ENCODE results near the gene SEMA3F. TPM values are rescaled to one million over a fixed set of nuclear protein-coding genes. Genes with fewer than 3 reads are reported as not detected.

Gene SEMA3F
- total and polyA plus RNA-seq, 2 donors (not counting 1 experiment from before 2014, with no cell fraction given) = 5.1 to 9.7 TPM

GRCh38 chr3:50232303-50232702 lies 77.2 kb downstream of the SEMA3F start:
- H3K79me2 ChIP-seq (ENCODE audit: control insufficient read depth, insufficient read depth, low read length) = peaks cover 13% of the 10 kb centered on the region
- no peak overlapping the region for H3K4me2 ChIP-seq (ENCODE audit: extremely low read depth, insufficient read depth, low read length)
- H4K20me1 ChIP-seq (ENCODE audit: control insufficient read depth, extremely low read depth, insufficient read depth, low read length) = no peaks in the 10 kb centered on the region
- no peaks in the 10 kb centered on the region for H3K9me3 ChIP-seq (ENCODE audit: control insufficient read depth, insufficient read depth, low read depth, low read length)
- no peaks in the 10 kb centered on the region for H3K27me3 ChIP-seq (ENCODE audit: control insufficient read depth, insufficient read depth, low read length)
- peaks cover 8% of the 10 kb centered on the region for H3K4me1 ChIP-seq (ENCODE audit: control insufficient read depth, extremely low read depth, insufficient read depth, low read length)
- H3K27ac ChIP-seq (ENCODE audit: insufficient read depth, low read length) = no peak overlapping the region
- no peaks in the 10 kb centered on the region for H3K36me3 ChIP-seq (ENCODE audit: control insufficient read depth, insufficient read depth, low read length)
- no peak overlapping the region for H3K4me3 ChIP-seq (replicated peaks in 1 of 4; ENCODE audit: control extremely low read depth in 1 of 4, insufficient read depth in 1 of 4, low read depth in 3 of 4, low read length in 4 of 4)
- no peak for TF ChIP-seq CTCF (conservative IDR thresholded peaks at IDR 0.05 in 1 of 2, IDR thresholded peaks at IDR 0.05 in 1 of 2; ENCODE audit: low read depth in 1 of 2, low read length in 2 of 2)
- no peak for TF ChIP-seq EZH2 (IDR thresholded peaks at IDR 0.05; ENCODE audit: low read length, missing control alignments)
- no peak overlapping the region for H2AFZ ChIP-seq (ENCODE audit: low read length)
- no peak for DNase-seq (ENCODE audit: low read depth in 2 of 2)
- no peak overlapping the region for H3K9ac ChIP-seq (ENCODE audit: insufficient read depth, low read length)

GRCh38 chr3:50233176-50233575 lies 78.1 kb downstream of the SEMA3F start:
- Histone ChIP-seq H4K20me1 (ENCODE audit: control insufficient read depth, extremely low read depth, insufficient read depth, low read length) (no peaks in the 10 kb centered on the region), H3K9ac (ENCODE audit: insufficient read depth, low read length) (no peak overlapping the region), H3K9me3 (ENCODE audit: control insufficient read depth, insufficient read depth, low read depth, low read length) (no peaks in the 10 kb centered on the region), H3K4me1 (ENCODE audit: control insufficient read depth, extremely low read depth, insufficient read depth, low read length) (peaks cover 9% of the 10 kb centered on the region), H3K27ac (ENCODE audit: insufficient read depth, low read length) (no peak overlapping the region), H2AFZ (ENCODE audit: low read length) (no peak overlapping the region), H3K36me3 (ENCODE audit: control insufficient read depth, insufficient read depth, low read length) (peaks cover 2% of the 10 kb centered on the region), H3K4me2 (ENCODE audit: extremely low read depth, insufficient read depth, low read length) (no peak overlapping the region), H3K27me3 (ENCODE audit: control insufficient read depth, insufficient read depth, low read length) (no peaks in the 10 kb centered on the region), H3K4me3 (replicated peaks in 1 of 4; ENCODE audit: control extremely low read depth in 1 of 4, insufficient read depth in 1 of 4, low read depth in 3 of 4, low read length in 4 of 4) (no peak overlapping the region), H3K79me2 (ENCODE audit: control insufficient read depth, insufficient read depth, low read length) (peaks cover 21% of the 10 kb centered on the region)
- TF ChIP-seq CTCF (conservative IDR thresholded peaks at IDR 0.05 in 1 of 2, IDR thresholded peaks at IDR 0.05 in 1 of 2; ENCODE audit: low read depth in 1 of 2, low read length in 2 of 2) (no peak), EZH2 (IDR thresholded peaks at IDR 0.05; ENCODE audit: low read length, missing control alignments) (no peak)
- no peak for DNase-seq (ENCODE audit: low read depth in 2 of 2)

- peak within 1 kb of the TSS; percentile 82 for H3K9ac ChIP-seq (ENCODE audit: insufficient read depth, low read length)
- no peaks in the 10 kb centered on the region for H3K27me3 ChIP-seq (ENCODE audit: control insufficient read depth, insufficient read depth, low read length)
- H3K36me3 ChIP-seq (ENCODE audit: control insufficient read depth, insufficient read depth, low read length) = peaks cover 10% of the 10 kb centered on the region
- H3K4me1 ChIP-seq (ENCODE audit: control insufficient read depth, extremely low read depth, insufficient read depth, low read length) = peaks cover 12% of the 10 kb centered on the region
- H3K4me3 ChIP-seq (replicated peaks in 1 of 4; ENCODE audit: control extremely low read depth in 1 of 4, insufficient read depth in 1 of 4, low read depth in 3 of 4, low read length in 4 of 4) = peak within 1 kb of the TSS; percentile 85 to 98 (median 92)
- peaks cover 49% of the 10 kb centered on the region for H3K79me2 ChIP-seq (ENCODE audit: control insufficient read depth, insufficient read depth, low read length)
- H2AFZ ChIP-seq (ENCODE audit: low read length) = no peak within 1 kb of the TSS
- H3K4me2 ChIP-seq (ENCODE audit: extremely low read depth, insufficient read depth, low read length) = peak within 1 kb of the TSS; percentile 97
- H3K27ac ChIP-seq (ENCODE audit: insufficient read depth, low read length) = peak within 1 kb of the TSS; percentile 81
- peak; percentile 96 to 97 for DNase-seq (ENCODE audit: low read depth in 2 of 2)
- no peaks in the 10 kb centered on the region for H3K9me3 ChIP-seq (ENCODE audit: control insufficient read depth, insufficient read depth, low read depth, low read length)
- TF ChIP-seq EZH2 (IDR thresholded peaks at IDR 0.05; ENCODE audit: low read length, missing control alignments) = no peak
- no peak for TF ChIP-seq CTCF (conservative IDR thresholded peaks at IDR 0.05 in 1 of 2, IDR thresholded peaks at IDR 0.05 in 1 of 2; ENCODE audit: low read depth in 1 of 2, low read length in 2 of 2)
- H4K20me1 ChIP-seq (ENCODE audit: control insufficient read depth, extremely low read depth, insufficient read depth, low read length) = no peaks in the 10 kb centered on the region
Observed at GRCh38 chr3:50235716-50236483, 80.8 kb downstream of the SEMA3F start, which contains the start of gene GNAI2. TSS of gene GNAI2 (plus strand) at chr3:50236204. CDS start at chr3:50236336, 132 bp downstream.

Measured in fibroblast of lung (primary cell).